Fibroblast of lung (primary cell): ENCODE data around the gene OR51E2.

ENCODE experiments used
- CTCF ChIP-seq, 2 donors: IDR thresholded peaks in 1 of 2; conservative IDR thresholded peaks in 1 of 2; 1 replicate in 1 of 2; 2 replicates in 1 of 2; pipeline ENCODE4 v1.5.1; 2011 to 2012; ENCODE audit warnings: low read length in 2 of 2, control low read depth in 1 of 2, inconsistent platforms in 1 of 2, low read depth in 1 of 2, mild to moderate bottlenecking in 1 of 2
- EZH2 ChIP-seq: IDR thresholded peaks from 2 replicates; pipeline ENCODE4 v1.5.1; 2012; ENCODE audit warnings: low read length, control low read depth, mild to moderate bottlenecking; ENCODE audit errors: missing control alignments

GRCh38 chr11:4647766-4648165 is 49.9 kb downstream of the OR51E2 start:
- TF ChIP-seq CTCF (conservative IDR thresholded peaks at IDR 0.05 in 1 of 2, IDR thresholded peaks at IDR 0.05 in 1 of 2; ENCODE audit: low read depth in 1 of 2, low read length in 2 of 2) = no peak
- TF ChIP-seq EZH2 = no peak
